HG03175 (cell line): ENCODE data around the gene CDC27.
"Not testable (repeated sequence)": the region's sequence is repeated elsewhere in the genome, so short reads cannot be mapped to it uniquely, and the experiment has no call there.

Experiments used
- ATAC-seq: cut with Tn5 transposase; IDR thresholded peaks from one replicate; pipeline ENCODE4 v1.9.1; 2021; ENCODE audit warnings: mild to moderate bottlenecking, moderate library complexity; ENCODE audit not compliant: unreplicated experiment

CDC27 gene

GRCh38 chr17:47188876-47189731, at the start of gene CDC27:
CDC27 (minus strand) TSS chr17:47189295; CDS start chr17:47189172, 123 bp downstream.
- ATAC-seq = peak; percentile 95

DNA sequence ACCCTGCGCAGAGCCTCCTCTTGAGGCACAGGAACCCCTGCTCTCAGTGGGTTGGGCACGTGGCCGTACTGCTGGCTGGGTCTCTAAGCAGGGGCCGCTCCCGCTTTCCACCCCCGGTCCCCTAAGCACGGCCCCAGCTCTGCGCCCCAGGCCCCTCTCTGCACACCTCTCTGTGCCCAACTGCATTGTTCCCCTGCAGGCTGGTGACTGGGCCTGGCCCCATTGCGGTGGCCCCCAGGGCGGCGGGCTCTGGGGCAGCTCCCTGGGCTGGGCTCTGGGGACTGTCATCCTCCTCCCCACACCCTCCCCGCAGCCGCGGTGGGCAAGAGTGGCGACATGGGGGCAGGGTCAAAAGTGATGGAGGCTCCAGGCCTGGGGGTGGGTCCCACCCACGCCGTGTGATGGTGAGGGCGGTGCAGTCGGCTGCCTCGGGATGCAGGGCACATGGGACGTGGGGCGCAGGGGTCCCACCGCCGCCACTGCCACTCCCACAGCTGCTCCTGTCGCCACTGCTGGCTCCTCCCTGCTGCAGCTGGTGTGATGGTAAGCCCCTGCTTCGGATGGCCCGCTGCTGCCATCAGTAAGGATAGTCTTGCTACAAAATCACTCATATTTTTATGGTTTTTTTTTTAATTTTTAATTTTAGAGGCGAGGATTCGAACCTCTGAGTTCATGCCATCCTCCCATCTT, 49.4 kb upstream of the CDC27 start:
- ATAC-seq = no peak

GRCh38 chr17:47237841-47238240, 48.7 kb upstream of the CDC27 start:
- ATAC-seq = no peak

DNA sequence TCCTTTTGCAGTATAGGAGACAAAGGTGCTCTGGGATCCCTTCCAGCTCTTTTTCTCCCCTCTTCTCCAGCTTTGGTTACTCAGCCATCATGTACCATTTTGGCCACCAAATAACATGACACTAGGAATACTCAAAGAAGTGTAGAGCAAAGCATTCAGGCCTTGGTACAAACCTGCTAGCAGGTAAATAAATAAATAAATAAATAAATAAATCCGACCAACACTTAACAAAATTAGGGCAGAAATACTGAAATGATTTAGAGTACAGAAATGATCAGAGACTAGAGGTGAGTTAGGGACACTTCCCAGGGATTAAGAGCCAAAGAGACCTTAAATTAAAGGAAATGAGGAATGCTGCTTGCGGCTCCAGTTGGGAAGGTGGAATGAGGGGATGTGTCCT, 46.8 kb upstream of the CDC27 start:
- ATAC-seq = no peak

DNA sequence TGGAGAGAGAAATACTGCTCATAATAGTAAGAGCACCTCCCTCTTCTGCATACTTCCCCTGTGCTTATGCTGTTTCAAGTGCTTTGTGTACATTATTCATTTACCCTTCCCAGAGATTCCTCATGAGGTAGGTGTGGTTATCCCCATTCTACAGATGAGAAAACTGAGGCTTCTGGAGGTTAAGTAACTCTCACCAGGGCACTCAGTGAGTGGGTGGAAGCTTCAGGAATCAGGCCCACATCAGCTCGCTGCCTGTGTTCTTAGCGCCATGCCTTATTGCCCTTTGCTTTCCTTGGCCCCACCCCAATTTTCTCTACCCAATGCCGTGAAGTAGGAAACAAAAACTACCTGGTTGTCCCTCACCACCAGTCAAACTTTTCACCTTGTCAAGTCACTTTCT, 46.4 kb upstream of the CDC27 start:
- no peak for ATAC-seq

GRCh38 chr17:47232465-47232864, 43.4 kb upstream of the CDC27 start:
- no peak for ATAC-seq

GRCh38 chr17:47231866-47232265, 42.8 kb upstream of the CDC27 start:
- no peak for ATAC-seq

DNA sequence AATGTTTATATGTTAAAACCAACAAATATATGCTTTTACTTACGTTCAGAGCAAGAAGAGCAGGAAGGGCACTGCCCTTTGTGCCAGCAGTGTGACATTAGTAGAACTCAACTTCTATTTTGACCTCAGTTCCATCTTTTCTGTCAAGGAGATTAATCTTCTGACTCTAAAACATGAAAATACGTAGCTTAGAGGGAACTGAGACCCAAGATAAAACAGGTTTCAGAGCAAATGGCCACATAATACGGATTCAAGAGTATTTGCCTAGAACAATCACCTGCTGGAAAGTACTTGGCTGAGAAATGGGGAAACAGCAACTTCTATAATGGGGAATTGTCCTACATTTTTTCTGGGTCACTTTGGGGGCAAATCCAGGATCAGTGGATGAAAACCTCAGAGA, 42.2 kb upstream of the CDC27 start:
- no peak for ATAC-seq

GRCh38 chr17:47230864-47231263, 41.8 kb upstream of the CDC27 start:
- no peak for ATAC-seq

DNA sequence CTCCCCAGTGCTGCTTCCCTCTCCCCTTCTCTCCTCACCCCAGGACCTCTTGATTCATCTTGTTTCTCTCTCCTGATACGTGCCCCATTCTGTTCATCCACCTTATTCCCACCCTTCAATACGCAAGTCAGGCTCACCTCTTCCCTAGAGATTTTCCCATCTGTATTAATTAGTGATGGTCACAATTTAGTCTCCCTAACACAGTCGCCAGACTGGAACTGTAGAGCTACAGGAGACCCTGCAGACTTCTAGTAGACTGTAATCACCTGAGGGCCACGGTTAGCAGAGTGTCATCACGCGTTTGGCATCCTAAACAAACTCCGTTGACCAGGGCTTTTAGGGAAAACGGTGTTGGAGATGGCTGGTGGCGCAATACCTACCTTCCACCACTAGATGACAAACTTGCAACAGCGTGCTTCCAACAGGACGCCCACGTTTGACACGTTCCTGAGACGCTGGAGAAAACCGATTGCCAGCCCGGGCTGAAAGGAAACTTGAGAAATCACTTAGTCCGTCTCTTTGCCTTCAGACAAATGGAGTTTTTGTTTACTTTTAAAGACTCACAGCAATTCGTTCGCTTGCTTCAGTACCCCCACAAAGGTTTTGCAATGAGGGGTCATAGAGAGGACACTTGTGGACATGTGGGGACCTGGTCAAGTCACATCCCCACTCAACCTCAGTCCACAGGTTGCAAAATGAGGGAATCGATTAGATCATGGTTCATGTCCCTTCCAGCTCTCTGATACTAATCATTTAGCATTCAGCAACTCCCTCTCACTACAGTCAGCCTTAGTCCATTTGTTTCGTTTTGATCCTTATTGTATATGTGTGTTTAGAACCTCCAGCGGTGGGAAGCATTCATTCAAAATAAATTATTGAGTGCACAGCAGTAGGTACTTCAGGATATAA, 40.7 kb upstream of the CDC27 start:
- peak; percentile 69 for ATAC-seq

- no peak for ATAC-seq
Observed at GRCh38 chr17:47227862-47228261, 38.8 kb upstream of the CDC27 start.

GRCh38 chr17:47225911-47226688, 37.0 kb upstream of the CDC27 start:
- no peak for ATAC-seq

DNA sequence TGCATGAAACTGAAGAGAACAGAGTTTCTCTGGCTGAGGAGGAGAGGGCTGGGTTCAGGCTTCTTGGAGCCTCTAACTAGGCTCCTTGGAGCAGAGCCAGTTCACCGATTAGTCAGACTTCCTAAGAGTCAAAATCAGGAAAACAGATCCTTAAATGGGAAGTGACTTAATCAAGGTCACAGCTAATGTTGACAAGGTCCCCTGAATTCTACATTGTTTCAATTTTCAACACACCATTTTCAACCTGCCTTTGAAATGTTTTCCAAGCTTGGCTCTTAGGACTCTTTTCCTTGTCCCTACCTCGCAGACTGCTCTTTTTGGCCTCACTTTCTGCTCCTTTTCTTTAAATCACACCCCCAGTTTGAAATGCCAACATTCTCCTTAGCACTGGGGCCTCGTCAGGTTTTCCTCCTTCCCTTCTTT, 36.4 kb upstream of the CDC27 start:
- ATAC-seq = no peak

DNA sequence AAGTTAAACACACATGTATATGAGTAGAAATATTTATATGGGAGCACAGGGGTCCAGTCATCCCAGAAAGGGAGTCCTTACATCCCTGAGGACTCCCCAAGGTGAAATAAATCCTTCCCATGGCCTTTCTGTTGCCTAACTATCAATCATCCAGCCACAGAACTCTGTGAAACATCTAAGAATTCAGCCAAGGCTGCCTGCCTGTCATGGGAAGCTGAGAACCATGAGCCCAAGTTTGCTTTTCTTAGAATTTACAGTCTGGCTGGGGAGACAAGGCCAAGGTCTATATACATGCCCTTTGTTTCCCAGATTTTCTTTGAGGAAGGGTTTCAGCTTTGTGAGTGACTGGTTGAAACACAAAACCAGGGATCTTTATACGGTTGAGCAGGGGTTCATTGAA, 35.9 kb upstream of the CDC27 start:
- no peak for ATAC-seq

DNA sequence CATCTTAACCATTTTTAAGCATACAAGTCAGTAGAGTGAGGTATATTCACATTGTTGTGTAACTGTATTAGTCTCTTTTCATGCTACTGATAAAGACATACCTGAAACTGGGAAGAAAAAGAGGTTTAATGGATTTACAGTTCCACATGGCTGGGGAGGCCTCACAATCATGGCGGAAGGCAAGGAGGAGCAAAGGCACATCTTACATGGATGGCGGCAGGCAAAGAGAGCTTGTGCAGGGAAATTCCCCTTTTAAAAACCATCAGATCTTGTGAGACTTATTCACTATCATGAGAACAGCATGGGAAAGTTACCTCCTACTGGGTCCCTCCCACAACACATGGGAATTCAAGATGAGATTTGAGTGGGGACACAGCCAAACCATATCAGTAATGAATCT, 35.0 kb upstream of the CDC27 start:
- ATAC-seq = not testable (repeated sequence)

- ATAC-seq = no peak
Observed at GRCh38 chr17:47223460-47223859, 34.4 kb upstream of the CDC27 start.

- no peak for ATAC-seq
Observed at GRCh38 chr17:47223007-47223406, 33.9 kb upstream of the CDC27 start.

DNA sequence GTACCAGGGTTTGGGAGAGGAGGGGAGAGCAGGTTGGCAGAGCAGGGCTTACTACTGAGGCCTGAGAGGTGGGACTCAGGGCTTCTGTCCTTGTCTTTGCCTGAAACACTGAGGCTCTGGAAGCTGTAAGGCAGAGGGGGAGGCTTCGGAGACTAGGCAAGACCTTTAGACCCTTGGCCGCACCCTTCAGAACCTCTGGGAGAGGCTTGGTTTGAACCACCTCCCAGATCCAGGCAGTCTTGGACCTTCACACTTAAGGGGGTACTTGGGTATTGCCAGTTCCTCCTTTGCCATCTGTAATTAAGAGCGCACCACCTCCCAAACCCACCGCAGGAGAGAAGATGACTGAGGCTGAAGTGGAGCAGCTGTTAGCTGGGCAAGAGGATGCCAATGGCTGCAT, 33.0 kb upstream of the CDC27 start:
- no peak for ATAC-seq

DNA sequence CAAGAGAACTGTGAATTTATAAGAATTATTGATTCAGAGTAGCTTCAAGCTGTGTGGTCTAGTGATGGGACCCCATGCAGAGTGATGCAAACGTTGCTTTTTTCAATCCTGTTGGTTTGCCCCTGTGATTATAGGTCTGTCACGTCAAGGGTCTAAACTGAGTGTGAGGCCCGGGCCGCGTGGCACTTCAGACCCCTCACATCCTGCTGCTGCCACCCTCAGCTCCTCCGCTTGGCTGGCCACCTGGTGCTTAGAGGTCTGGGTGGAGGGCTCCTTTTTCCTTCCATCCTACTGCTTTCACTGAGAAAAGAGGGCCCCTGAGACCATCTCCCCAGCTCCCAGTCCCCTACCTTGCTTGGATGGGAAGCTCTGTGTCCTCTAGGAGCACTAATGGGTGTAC, 32.1 kb upstream of the CDC27 start:
- no peak for ATAC-seq

DNA sequence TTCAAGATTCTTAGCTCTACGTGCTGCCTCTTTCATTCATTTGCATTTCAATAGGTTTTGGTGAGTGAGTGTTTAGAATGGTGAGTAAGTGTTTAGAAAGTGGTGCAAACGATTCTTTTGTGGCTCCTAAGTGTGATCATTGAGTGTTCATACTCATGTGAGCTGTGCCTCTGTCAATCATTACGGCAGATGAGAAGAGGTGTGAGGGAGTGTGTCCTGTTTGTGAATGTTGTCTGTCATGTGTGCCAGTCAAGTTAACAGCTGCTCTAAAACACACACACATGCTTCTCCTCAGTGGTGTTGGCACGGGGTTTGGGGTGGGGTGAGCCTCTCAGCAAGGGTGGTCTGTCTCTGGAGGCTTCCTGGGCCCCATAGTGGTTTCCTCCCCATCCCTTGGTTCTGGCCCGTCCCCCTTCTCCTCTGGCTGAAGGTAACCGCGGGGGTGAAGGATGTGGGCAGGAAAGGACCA, 31.5 kb upstream of the CDC27 start:
- no peak for ATAC-seq
